Astrocyte (in vitro differentiated cells and primary cell): ENCODE measurements around the gene GNAQ. TPM values are rescaled to one million over a fixed set of nuclear protein-coding genes. Genes with fewer than 3 reads are reported as not detected.

Experiments used
- DNase-seq: peaks from one replicate; pipeline ENCODE4 v3.0.0-alpha.2; 2010; ENCODE audit warnings: low read depth
- FAIRE-seq: peaks from 2 replicates; lab custom pipeline; 2011; peaks lifted over from hg19 to GRCh38; lab: Jason Lieb, UNC
- H2AFZ ChIP-seq: 2 replicates; pipeline ENCODE4 v1.6.0; 2012; ENCODE audit warnings: low read depth, low read length, inconsistent platforms
- H3K27ac ChIP-seq: 2 replicates; pipeline ENCODE4 v1.5.1; 2011; ENCODE audit warnings: low read depth, low read length, inconsistent platforms
- H3K27me3 ChIP-seq: 2 replicates; pipeline ENCODE4 v1.6.0; 2011; ENCODE audit warnings: low read length, inconsistent platforms; ENCODE audit not compliant: insufficient read depth
- H3K36me3 ChIP-seq: 2 replicates; pipeline ENCODE4 v1.5.1; 2011; ENCODE audit warnings: low read length, inconsistent platforms; ENCODE audit not compliant: insufficient read depth
- H3K4me1 ChIP-seq: 2 replicates; pipeline ENCODE4 v1.5.1; 2011; ENCODE audit warnings: low read length, inconsistent platforms; ENCODE audit not compliant: insufficient read depth
- H3K4me2 ChIP-seq: 2 replicates; pipeline ENCODE4 v1.6.0; 2012; ENCODE audit warnings: low read length, inconsistent platforms
- H3K4me3 ChIP-seq: 2 replicates; pipeline ENCODE4 v1.5.1; 2011; ENCODE audit warnings: low read depth, mild to moderate bottlenecking, low read length, inconsistent platforms; ENCODE audit not compliant: insufficient read depth
- H3K79me2 ChIP-seq: 2 replicates; pipeline ENCODE4 v1.6.0; 2012; ENCODE audit warnings: mild to moderate bottlenecking, low read length, inconsistent platforms; ENCODE audit not compliant: insufficient read depth
- H3K9ac ChIP-seq: 2 replicates; pipeline ENCODE4 v1.6.0; 2012; ENCODE audit warnings: mild to moderate bottlenecking, low read length, inconsistent platforms
- H3K9me3 ChIP-seq: 2 replicates; pipeline ENCODE4 v1.5.1; 2012; ENCODE audit warnings: low read depth, mild to moderate bottlenecking, low read length, inconsistent platforms; ENCODE audit not compliant: insufficient read depth
- H4K20me1 ChIP-seq: 2 replicates; pipeline ENCODE4 v1.6.0; 2012; ENCODE audit warnings: low read length, inconsistent platforms; ENCODE audit not compliant: insufficient read depth
- H3K27ac Mint-ChIP-seq: one replicate; pipeline ENCODE4 v1.8.0; 2021; ENCODE audit warnings: mild to moderate bottlenecking, mixed read lengths; ENCODE audit not compliant: unreplicated experiment
- H3K27me3 Mint-ChIP-seq: one replicate; pipeline ENCODE4 v1.8.0; 2021; ENCODE audit warnings: low read depth, mixed read lengths; ENCODE audit not compliant: unreplicated experiment
- H3K36me3 Mint-ChIP-seq: one replicate; pipeline ENCODE4 v1.8.0; 2021; ENCODE audit warnings: low read depth, mixed read lengths; ENCODE audit not compliant: unreplicated experiment
- H3K4me1 Mint-ChIP-seq: one replicate; pipeline ENCODE4 v1.8.0; 2021; ENCODE audit warnings: low read depth, mixed read lengths; ENCODE audit not compliant: unreplicated experiment
- H3K4me3 Mint-ChIP-seq: one replicate; pipeline ENCODE4 v1.8.0; 2021; ENCODE audit warnings: mild to moderate bottlenecking, moderate library complexity, mixed read lengths; ENCODE audit not compliant: unreplicated experiment
- H3K9me3 Mint-ChIP-seq: one replicate; pipeline ENCODE4 v1.8.0; 2021; ENCODE audit warnings: mild to moderate bottlenecking, mixed read lengths; ENCODE audit not compliant: unreplicated experiment
- EZH2 ChIP-seq: IDR thresholded peaks from 2 replicates; pipeline ENCODE4 v1.6.1; 2012; ENCODE audit warnings: mild to moderate bottlenecking, low read length, inconsistent platforms; ENCODE audit not compliant: insufficient read depth
- total RNA-seq: library from RNA; stranded (reverse); gene quantifications from 2 replicates; pipeline ENCODE4 v1.2.1, GENCODE V29; 2021
- TF ChIP-seq, protein P1 (sequence below): IDR thresholded peaks from 2 replicates; pipeline ENCODE4 v1.5.1; 2011; ENCODE audit warnings: low read depth, mild to moderate bottlenecking, inconsistent platforms, low read length, moderate library complexity; ENCODE audit not compliant: insufficient read depth

GNAQ gene
- total RNA-seq, 1 donor from 2014 or later, result 74.9 TPM

DNA sequence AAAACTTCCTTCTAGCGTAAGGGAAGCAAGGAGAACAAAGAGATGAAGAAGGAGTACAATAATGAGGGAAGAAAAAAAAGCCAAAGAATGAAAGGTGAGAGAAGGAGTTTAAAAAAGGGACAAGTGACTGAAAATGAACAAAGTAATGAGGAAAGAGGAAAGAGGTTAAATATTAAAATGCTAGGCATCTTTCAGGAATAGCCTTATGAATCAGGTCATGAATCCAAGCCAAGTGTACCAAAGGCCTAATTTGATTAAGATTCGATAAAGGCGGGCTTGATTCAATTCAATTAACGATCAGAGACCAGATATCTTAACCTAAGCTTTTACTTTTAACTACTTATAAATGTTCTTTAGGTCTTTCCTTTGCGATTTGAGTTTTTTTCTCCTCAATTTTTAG is 241.7 kb downstream of the GNAQ start:
- Histone ChIP-seq H3K9ac (no peak overlapping the region), H3K9me3 (no peaks in the 10 kb centered on the region), H3K4me3 (no peak overlapping the region), H3K79me2 (no peaks in the 10 kb centered on the region), H3K4me1 (no peaks in the 10 kb centered on the region), H3K4me2 (no peak overlapping the region), H3K27me3 (no peaks in the 10 kb centered on the region), H3K27ac (no peak overlapping the region), H4K20me1 (no peaks in the 10 kb centered on the region), H3K36me3 (no peaks in the 10 kb centered on the region), H2AFZ (no peak overlapping the region)
- H3K27ac Mint-ChIP-seq, result no peak overlapping the region
- DNase-seq (no peak), FAIRE-seq (no peak)
- no peaks in the 10 kb centered on the region for H3K9me3 Mint-ChIP-seq
- peaks cover 1% of the 10 kb centered on the region for H3K4me1 Mint-ChIP-seq
- no peak overlapping the region for H3K4me3 Mint-ChIP-seq
- no peak for TF ChIP-seq EZH2
- TF ChIP-seq, protein P1, sequence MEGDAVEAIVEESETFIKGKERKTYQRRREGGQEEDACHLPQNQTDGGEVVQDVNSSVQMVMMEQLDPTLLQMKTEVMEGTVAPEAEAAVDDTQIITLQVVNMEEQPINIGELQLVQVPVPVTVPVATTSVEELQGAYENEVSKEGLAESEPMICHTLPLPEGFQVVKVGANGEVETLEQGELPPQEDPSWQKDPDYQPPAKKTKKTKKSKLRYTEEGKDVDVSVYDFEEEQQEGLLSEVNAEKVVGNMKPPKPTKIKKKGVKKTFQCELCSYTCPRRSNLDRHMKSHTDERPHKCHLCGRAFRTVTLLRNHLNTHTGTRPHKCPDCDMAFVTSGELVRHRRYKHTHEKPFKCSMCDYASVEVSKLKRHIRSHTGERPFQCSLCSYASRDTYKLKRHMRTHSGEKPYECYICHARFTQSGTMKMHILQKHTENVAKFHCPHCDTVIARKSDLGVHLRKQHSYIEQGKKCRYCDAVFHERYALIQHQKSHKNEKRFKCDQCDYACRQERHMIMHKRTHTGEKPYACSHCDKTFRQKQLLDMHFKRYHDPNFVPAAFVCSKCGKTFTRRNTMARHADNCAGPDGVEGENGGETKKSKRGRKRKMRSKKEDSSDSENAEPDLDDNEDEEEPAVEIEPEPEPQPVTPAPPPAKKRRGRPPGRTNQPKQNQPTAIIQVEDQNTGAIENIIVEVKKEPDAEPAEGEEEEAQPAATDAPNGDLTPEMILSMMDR, result no peak
- H3K36me3 Mint-ChIP-seq, result peaks cover 15% of the 10 kb centered on the region
- H3K27me3 Mint-ChIP-seq, result no peaks in the 10 kb centered on the region

DNA sequence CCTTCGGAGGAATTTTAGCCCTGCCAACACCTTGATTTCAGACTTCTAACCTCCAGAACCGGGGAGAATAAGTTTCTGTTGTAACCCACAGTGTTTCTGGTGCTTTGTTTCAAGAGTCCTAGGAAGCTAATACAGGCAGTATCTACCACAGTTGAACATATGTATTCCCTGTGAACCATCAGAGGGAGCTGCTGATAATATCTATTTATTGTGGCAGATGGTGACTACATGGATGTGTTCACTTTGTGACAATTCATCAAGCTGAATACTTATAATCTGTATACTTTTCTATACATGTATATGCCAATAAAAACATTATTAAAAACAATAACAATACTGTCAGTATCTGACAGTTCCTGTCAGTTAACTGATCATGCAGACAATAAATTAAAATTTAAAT is 246.3 kb downstream of the GNAQ start:
- Mint-ChIP-seq H3K9me3 (no peaks in the 10 kb centered on the region), H3K36me3 (peaks cover 6% of the 10 kb centered on the region), H3K27ac (no peak overlapping the region), H3K27me3 (no peaks in the 10 kb centered on the region), H3K4me3 (no peak overlapping the region), H3K4me1 (no peaks in the 10 kb centered on the region)
- Histone ChIP-seq H3K4me2 (no peak overlapping the region), H3K9me3 (no peaks in the 10 kb centered on the region), H4K20me1 (no peaks in the 10 kb centered on the region), H3K79me2 (no peaks in the 10 kb centered on the region), H3K4me1 (no peaks in the 10 kb centered on the region), H2AFZ (no peak overlapping the region), H3K36me3 (no peaks in the 10 kb centered on the region), H3K27ac (no peak overlapping the region), H3K4me3 (no peak overlapping the region), H3K9ac (no peak overlapping the region), H3K27me3 (no peaks in the 10 kb centered on the region)
- FAIRE-seq (no peak), DNase-seq (no peak)
- TF ChIP-seq EZH2, result no peak
- TF ChIP-seq, protein P1, result no peak

DNA sequence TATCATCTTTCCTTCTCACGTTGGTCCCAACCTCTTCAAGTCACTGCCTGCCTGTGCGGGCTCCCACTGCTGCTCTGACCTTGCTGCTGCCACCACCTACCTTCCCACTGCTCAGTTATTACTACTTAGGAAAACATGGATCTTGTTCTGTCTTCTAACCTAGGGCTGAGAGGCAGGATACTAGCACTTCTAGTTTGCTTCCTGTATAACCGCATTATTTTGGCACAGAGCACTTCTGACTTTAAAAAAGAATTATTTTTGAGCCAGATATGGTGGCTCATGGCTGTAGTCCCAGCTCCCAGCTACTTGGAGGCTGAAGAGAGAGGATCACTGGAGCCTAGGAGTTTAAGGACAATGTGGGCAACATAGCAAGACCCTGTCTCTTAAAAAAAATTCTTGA is 248.1 kb downstream of the GNAQ start:
- TF ChIP-seq EZH2, result no peak
- TF ChIP-seq, protein P1, result no peak
- FAIRE-seq (no peak), DNase-seq (no peak)
- no peaks in the 10 kb centered on the region for H3K27me3 ChIP-seq
- no peaks in the 10 kb centered on the region for H3K4me1 ChIP-seq
- Mint-ChIP-seq H3K4me3 (no peak overlapping the region), H3K4me1 (no peaks in the 10 kb centered on the region), H3K27me3 (no peaks in the 10 kb centered on the region), H3K9me3 (peaks cover 3% of the 10 kb centered on the region), H3K27ac (no peak overlapping the region), H3K36me3 (peaks cover 6% of the 10 kb centered on the region)
- no peaks in the 10 kb centered on the region for H4K20me1 ChIP-seq
- H3K36me3 ChIP-seq, result no peaks in the 10 kb centered on the region
- no peak overlapping the region for H3K4me2 ChIP-seq
- H3K9ac ChIP-seq, result no peak overlapping the region
- H3K79me2 ChIP-seq, result no peaks in the 10 kb centered on the region
- H3K4me3 ChIP-seq, result no peak overlapping the region
- no peaks in the 10 kb centered on the region for H3K9me3 ChIP-seq
- no peak overlapping the region for H2AFZ ChIP-seq
- no peak overlapping the region for H3K27ac ChIP-seq
